HG03139 (cell line): ENCODE measurements around the gene APOH.
"Not testable (repeated sequence)": the region's sequence is repeated elsewhere in the genome, so short reads cannot be mapped to it uniquely, and the experiment has no call there.

Experiments used
- ATAC-seq: cut with Tn5 transposase; IDR thresholded peaks from one replicate; pipeline ENCODE4 v1.9.1; 2021; ENCODE audit not compliant: unreplicated experiment

Gene APOH

DNA sequence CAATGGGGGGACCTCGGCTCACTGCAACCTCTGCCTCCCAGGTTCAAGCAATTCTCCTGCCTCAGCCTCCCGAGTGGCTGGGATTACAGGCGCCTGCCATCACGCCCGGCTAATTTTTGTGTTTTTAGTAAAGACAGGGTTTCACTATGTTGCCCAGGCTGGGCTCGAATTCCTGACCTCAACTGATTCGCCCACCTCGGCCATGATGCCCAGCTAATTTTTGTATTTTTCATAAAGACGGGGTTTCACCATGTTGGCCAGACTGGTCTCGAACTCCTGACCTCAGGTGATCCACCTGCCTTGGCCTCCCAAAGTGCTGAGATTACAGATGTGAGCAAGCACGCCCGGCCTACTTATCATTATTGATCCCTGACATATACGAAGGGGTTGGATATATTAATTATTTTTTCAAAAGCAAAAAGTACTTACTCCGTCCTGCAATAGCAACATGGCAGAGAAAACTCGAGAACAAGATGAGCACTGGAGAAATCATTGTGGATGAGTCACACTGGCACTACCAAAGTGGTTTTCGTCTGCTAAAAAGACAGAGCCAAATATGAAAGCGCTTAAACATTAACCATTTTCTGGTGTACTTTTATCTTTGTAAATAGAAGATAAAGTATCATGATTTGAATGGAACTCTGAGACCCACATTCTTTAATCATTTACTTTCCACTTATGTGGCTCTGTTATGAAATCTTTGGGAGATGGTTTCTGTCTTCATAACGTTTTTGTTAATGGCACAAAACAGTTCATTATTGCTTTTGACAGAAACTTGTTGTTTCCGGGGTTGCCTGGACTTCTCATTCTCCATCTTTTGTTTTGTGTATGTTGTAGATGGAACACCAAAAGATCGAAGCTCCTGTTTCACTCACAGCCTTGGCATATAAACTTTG, at the start of gene APOH:
Gene APOH, minus strand, starts transcription at position 529 of the 896 bp plus-strand sequence. Its CDS starts 36 bp downstream, at position 493.
- ATAC-seq, result no peak

DNA sequence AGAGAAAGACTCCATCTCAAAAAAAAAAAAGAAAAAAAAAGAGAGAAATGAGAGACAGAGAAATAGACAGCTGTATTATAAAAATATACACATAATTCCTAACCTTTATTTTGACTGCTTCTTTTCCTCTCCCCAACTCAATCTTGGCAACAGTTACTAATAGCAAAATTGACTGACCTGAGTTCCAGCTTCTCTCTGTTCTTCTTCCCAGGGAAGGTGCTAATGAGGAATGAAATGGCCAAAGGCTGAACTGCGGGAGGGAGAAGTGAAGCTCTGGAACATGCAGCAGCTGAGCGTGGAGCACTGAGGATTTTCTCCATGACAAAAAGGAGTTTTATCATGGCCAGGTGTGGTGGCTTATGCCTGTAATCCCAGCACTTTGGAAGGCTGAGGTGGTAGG, 48.0 kb upstream of the APOH start:
- no peak for ATAC-seq

DNA sequence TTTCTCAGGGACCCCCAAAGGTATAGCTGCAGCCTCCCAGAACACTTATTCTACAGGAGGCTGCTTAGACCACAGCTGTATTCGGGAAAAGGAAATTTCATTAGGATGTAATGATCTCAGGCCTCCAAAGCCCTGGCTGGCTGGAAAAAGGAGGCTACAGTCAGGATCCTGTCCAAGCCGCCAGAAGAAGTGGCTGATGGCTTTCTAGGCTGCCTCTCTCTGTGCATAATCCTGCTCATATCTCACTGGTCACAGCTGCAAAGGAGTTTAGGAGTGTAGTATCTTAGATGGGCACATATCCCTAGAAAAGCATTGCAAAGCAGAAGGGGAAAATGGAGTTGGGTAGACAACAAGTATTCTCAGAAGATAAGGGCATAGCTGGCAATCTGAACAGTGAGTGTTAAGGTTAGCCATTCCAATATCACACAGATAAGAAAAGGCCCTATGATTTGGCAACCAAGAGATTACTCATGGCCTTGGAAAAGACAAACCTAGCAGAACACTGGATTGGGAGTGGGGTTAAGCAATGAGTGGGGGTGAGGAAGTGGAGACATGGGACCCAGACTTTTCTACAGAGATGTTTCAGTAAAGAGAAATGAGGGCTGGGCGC, 47.2 kb upstream of the APOH start:
- no peak for ATAC-seq

DNA sequence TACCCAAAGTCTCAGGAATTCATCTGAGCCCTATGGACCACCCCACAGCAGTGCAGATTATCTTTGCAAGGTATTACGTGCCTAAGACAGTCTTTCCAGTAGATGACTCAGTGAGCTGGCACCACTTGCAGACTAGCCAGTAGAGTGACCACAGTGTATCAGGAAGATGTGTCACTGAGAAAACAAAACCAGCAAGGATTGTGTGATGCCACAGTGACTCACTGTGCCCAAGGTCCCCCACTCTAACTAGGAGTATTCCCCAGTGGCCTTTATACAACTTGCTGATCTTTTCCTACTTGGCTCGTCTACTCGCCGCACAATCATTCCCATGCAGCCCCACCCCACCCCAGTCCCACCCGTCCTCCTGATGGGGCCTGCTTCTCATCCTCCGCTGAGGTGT, 46.4 kb upstream of the APOH start:
- ATAC-seq, result no peak

DNA sequence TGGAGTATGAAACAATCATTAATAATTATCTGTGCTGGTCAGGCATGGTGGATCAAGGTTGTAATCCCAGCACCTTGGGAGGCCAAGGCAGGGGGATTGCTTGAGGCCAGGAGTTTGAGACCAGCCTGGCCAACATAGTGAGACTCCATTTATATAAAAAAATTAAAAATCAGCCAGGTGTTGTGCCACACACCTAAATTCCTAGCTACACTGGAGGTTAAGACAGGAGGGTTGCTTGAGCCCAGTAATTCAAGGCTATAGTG, 44.3 kb upstream of the APOH start:
- ATAC-seq, result no peak

GRCh38 chr17:66272811-66273585, 43.8 kb upstream of the APOH start:
- ATAC-seq, result no peak

DNA sequence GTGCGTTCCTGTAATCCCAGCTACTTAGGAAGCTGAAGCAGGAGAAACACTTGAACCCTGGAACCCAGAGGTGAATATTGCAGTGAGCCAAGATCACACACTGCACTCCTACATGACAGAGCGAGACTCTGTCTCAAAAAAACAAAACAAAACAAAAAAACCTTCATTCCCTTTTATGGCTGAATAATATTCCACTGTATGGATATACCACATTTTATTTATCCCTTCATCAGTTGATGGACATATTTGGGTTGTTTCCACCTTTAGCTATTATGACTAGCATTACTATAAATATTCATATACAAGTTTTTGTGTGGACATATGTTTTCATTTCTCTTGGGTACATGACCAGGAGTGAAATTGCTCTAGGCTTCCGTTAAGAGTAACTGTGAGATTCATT, 42.3 kb upstream of the APOH start:
- ATAC-seq, result no peak

GRCh38 chr17:66270106-66270505, 40.9 kb upstream of the APOH start:
- ATAC-seq, result no peak

DNA sequence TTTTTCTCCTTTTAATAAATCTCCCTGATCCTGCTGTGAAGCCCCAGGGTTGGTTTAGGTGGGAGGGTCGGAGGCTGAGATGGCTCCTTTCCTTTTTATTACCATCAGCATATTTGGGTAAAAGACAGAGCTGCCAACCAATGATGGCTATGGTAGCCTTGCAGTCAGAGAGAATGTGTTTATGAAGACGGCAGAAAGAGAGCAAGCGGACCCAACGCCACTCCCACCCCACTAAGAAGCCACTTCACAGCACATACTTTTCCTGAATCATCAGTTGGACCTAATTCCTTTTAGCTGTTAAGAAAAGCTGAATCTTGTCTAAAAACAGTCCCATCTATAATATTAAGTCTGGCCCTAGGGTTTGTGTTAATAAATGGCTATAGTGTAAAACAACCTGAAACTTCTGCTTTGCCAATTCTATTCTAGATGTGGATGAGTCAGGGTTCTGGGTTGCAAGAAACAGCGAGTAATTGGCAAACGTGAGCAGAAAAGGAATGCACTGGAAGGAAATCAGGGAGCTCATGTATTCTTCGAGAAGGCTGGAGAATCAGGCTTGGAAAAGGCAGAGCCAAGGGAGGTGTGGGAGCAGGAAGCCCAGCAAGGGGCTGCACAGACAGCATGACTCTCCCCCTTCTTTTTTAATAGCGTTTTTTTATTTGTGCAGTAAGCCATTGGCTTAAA, 39.2 kb upstream of the APOH start:
- no peak for ATAC-seq

DNA sequence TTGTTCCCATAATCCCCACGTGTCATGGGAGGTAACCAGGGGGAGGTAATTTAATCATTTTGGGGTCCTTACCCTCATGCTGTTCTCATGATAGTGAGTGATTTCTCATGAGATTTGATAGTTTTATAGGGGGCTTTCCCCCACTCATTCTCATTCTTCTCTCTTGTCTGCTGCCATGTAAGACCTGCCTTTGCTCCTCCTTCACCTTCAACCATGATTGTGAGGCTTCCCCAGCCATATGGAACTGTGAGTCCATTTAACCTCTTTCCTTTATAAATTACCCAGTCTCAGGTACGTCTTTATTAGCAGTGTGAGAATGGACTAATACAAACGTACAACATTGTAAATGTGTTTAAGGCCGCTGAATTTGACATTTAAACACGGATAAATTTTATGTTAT, 35.5 kb upstream of the APOH start:
- no peak for ATAC-seq

GRCh38 chr17:66262767-66263166, 33.6 kb upstream of the APOH start:
- ATAC-seq, result no peak

DNA sequence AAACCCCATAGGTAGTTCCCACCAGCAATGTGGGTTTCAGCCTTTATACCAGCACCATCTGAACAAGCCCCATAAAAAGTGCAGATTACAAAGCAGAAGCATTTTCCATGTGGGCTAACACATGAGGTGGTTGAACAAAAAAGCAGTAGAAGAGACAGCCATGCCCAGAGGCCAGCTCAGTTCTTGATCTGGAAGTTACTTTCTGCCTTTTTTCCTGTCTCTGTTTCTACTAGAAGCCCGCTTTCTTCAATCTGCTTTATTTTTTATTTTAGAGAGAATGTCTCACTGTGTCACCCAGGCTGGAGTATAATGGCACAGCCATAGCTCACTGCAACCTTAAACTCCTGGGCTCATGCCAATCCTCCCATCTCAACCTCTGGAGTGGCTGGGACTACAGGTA, 31.5 kb upstream of the APOH start:
- no peak for ATAC-seq

- no peak for ATAC-seq
These were observed 31.1 kb upstream of the APOH start for GRCh38 chr17:66260275-66260674.

DNA sequence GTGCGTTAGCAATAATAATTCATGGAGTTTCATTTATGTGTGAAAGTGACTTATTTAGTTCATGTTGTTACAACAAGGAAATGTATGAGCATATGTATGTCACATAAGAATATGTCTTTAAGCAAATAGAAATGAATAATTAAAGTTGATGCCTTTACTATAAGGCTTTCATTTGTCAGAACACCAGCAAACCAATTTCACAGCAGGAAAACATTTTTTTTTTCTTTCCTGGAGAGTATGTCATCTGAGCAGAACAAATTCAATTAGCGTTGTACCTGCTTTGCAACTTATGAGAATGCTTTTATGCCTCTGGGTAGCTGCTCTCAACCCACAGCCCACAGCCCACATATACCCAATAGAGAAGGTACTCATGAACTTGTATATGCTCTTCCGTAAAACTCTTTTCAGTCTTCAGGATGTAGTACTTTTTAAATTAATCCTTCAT, 26.3 kb upstream of the APOH start:
- ATAC-seq, result no peak

DNA sequence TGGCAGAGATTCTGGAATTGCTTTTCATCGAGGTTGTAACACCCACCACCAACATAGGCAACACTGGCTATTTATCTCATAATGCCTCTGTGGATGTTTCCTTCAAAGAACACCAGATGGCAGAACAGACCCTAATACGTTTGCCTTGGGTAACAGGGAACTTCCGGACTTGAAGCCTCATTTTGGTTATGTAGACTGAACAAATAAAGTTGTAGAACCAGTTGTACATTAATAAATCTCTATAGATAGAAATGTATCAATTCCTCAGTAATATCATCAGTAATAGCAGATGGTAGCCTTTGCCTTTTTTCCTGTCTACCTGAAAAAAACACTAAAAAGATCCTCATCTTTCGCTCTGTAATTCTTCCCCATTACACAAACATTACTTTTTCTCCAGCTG, 25.9 kb upstream of the APOH start:
- ATAC-seq, result no peak

GRCh38 chr17:66253458-66253857, 24.2 kb upstream of the APOH start:
- not testable (repeated sequence) for ATAC-seq

DNA sequence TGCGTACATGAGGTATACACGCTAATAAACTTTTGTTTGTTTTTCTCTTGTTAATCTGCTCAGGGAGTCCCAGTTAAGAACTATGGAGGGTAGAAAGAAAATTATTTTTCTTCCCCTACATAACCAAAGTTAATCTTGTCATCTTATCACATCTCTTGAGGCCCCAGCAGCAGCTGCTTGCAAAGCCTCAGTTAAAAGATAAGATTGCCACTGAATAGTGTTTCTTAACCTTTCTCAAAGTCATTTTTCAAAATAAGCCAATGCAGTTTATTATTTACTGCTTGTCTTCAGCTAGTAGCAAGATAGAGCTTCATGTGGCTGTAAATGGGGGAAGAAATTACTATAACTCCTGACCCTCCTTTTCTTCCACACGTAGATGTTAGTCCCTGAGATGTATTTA, 21.5 kb upstream of the APOH start:
- no peak for ATAC-seq

- ATAC-seq, result no peak
These were observed 19.1 kb upstream of the APOH start for GRCh38 chr17:66248285-66248684.

DNA sequence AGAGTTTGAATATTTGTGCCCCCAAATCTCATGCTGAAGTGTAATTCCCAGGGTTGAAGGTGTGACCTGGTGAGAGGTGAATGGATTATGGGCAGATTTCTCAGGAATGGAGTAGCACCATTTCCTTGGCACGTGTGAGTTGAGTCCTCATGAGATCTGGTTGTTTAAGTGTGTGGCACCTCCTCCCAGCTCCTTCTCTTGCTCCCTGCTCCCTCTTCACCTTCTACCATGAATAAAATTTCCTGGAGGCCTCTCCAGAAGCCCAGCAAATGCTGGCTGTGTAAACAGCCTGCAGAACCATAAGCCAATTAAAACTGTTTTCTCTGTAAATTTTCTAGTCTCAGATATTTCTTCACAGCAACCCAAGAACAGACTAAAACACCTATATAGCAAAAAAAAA, 12.6 kb upstream of the APOH start:
- no peak for ATAC-seq

- no peak for ATAC-seq
These were observed 11.4 kb upstream of the APOH start for GRCh38 chr17:66240630-66241029.

DNA sequence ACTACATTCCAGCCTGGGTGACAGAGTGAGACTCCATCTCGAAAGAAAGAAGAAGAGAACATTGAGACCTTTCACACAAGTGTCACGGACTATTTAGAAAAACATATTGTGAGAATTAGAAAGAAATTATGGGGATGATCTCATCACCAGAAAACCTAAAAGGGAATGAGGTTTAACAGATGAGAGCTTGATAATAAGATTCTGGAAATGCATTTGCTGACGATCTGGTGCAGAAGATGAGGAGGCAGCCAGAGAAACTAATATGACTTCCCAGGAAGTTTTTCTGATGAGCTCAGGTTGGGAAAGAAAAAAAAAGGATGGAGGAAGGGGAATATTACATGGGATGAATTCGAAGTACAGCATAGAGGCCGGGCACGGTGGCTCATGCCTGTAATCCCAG, 10.8 kb upstream of the APOH start:
- ATAC-seq, result no peak
